ENCODE measurements around the gene ZBTB2.
"Not testable (repeated sequence)": the region's sequence is repeated elsewhere in the genome, so short reads cannot be mapped to it uniquely, and the experiment has no call there.

The ZBTB2 gene

GRCh38 chr6:151322570-151322969 is 68.8 kb downstream of the ZBTB2 start:
- Histone ChIP-seq H3K9ac (no peak overlapping the region), H3K27me3 (ENCODE audit: control insufficient read depth, insufficient read depth, low read length) (no peaks in the 10 kb centered on the region), H2AFZ (no peak overlapping the region), H3K4me3 (ENCODE audit: low read depth, low read length) (no peak overlapping the region), H3K4me1 (no peaks in the 10 kb centered on the region), H3K9me3 (ENCODE audit: control insufficient read depth, low read length) (no peaks in the 10 kb centered on the region), H3K27ac (no peak overlapping the region), H3K36me3 (ENCODE audit: control insufficient read depth, insufficient read depth, low read length) (no peaks in the 10 kb centered on the region), H3K4me2 (ENCODE audit: low read length) (no peak overlapping the region), H3K79me2 (no peaks in the 10 kb centered on the region)
- no peak for TF ChIP-seq CTCF (IDR thresholded peaks at IDR 0.05)

GRCh38 chr6:151321438-151321837 is 69.9 kb downstream of the ZBTB2 start:
- H3K4me3 ChIP-seq (ENCODE audit: low read depth, low read length) = no peak overlapping the region
- no peak overlapping the region for H3K27ac ChIP-seq
- H3K79me2 ChIP-seq = no peaks in the 10 kb centered on the region
- no peak overlapping the region for H3K4me2 ChIP-seq (ENCODE audit: low read length)
- no peak for TF ChIP-seq CTCF (IDR thresholded peaks at IDR 0.05)
- H3K9me3 ChIP-seq (ENCODE audit: control insufficient read depth, low read length) = no peaks in the 10 kb centered on the region
- H3K4me1 ChIP-seq = no peaks in the 10 kb centered on the region
- no peak overlapping the region for H2AFZ ChIP-seq
- H3K9ac ChIP-seq = no peak overlapping the region
- H3K27me3 ChIP-seq (ENCODE audit: control insufficient read depth, insufficient read depth, low read length) = no peaks in the 10 kb centered on the region
- H3K36me3 ChIP-seq (ENCODE audit: control insufficient read depth, insufficient read depth, low read length) = no peaks in the 10 kb centered on the region

GRCh38 chr6:151320140-151320539 is 71.2 kb downstream of the ZBTB2 start:
- TF ChIP-seq CTCF (IDR thresholded peaks at IDR 0.05) = no peak
- Histone ChIP-seq H3K27ac (no peak overlapping the region), H3K4me1 (no peaks in the 10 kb centered on the region), H3K27me3 (ENCODE audit: control insufficient read depth, insufficient read depth, low read length) (no peaks in the 10 kb centered on the region), H3K79me2 (no peaks in the 10 kb centered on the region), H3K9me3 (ENCODE audit: control insufficient read depth, low read length) (no peaks in the 10 kb centered on the region), H3K4me2 (ENCODE audit: low read length) (no peak overlapping the region), H3K36me3 (ENCODE audit: control insufficient read depth, insufficient read depth, low read length) (no peaks in the 10 kb centered on the region), H3K4me3 (ENCODE audit: low read depth, low read length) (no peak overlapping the region), H2AFZ (no peak overlapping the region), H3K9ac (no peak overlapping the region)

GRCh38 chr6:151317995-151318365 is 73.4 kb downstream of the ZBTB2 start:
- Histone ChIP-seq H3K4me2 (ENCODE audit: low read length) (no peak overlapping the region), H3K9me3 (ENCODE audit: control insufficient read depth, low read length) (no peaks in the 10 kb centered on the region), H3K27me3 (ENCODE audit: control insufficient read depth, insufficient read depth, low read length) (no peaks in the 10 kb centered on the region), H3K79me2 (no peaks in the 10 kb centered on the region), H3K27ac (no peak overlapping the region), H3K9ac (no peak overlapping the region), H2AFZ (no peak overlapping the region), H3K4me1 (no peaks in the 10 kb centered on the region), H3K36me3 (ENCODE audit: control insufficient read depth, insufficient read depth, low read length) (no peaks in the 10 kb centered on the region), H3K4me3 (ENCODE audit: low read depth, low read length) (no peak overlapping the region)
- no peak for TF ChIP-seq CTCF (IDR thresholded peaks at IDR 0.05)

GRCh38 chr6:151317103-151317994 is 74.0 kb downstream of the ZBTB2 start:
- no peaks in the 10 kb centered on the region for H3K9me3 ChIP-seq (ENCODE audit: control insufficient read depth, low read length)
- no peaks in the 10 kb centered on the region for H3K27me3 ChIP-seq (ENCODE audit: control insufficient read depth, insufficient read depth, low read length)
- H3K9ac ChIP-seq = no peak overlapping the region
- no peak overlapping the region for H3K4me2 ChIP-seq (ENCODE audit: low read length)
- no peak for TF ChIP-seq CTCF (IDR thresholded peaks at IDR 0.05)
- no peak overlapping the region for H2AFZ ChIP-seq
- no peak overlapping the region for H3K27ac ChIP-seq
- H3K79me2 ChIP-seq = no peaks in the 10 kb centered on the region
- H3K36me3 ChIP-seq (ENCODE audit: control insufficient read depth, insufficient read depth, low read length) = no peaks in the 10 kb centered on the region
- no peaks in the 10 kb centered on the region for H3K4me1 ChIP-seq
- H3K4me3 ChIP-seq (ENCODE audit: low read depth, low read length) = no peak overlapping the region

GRCh38 chr6:151315661-151316060 is 75.7 kb downstream of the ZBTB2 start:
- not testable (repeated sequence) for H3K9ac ChIP-seq; H3K4me1 ChIP-seq; H2AFZ ChIP-seq; H3K27me3 ChIP-seq (ENCODE audit: control insufficient read depth, insufficient read depth, low read length); H3K4me2 ChIP-seq (ENCODE audit: low read length); H3K36me3 ChIP-seq (ENCODE audit: control insufficient read depth, insufficient read depth, low read length); H3K27ac ChIP-seq; H3K4me3 ChIP-seq (ENCODE audit: low read depth, low read length); H3K9me3 ChIP-seq (ENCODE audit: control insufficient read depth, low read length); H3K79me2 ChIP-seq

All from parathyroid adenoma (tissue), 2 donors.